HG02840 (cell line): ENCODE data around the gene EFCAB6.

Experiments
- ATAC-seq: cut with Tn5 transposase; IDR thresholded peaks from one replicate; pipeline ENCODE4 v1.9.1; 2021; ENCODE audit warnings: mild to moderate bottlenecking, moderate library complexity, moderate number of reproducible peaks; ENCODE audit not compliant: unreplicated experiment, low FRiP score

EFCAB6 gene, protein sequence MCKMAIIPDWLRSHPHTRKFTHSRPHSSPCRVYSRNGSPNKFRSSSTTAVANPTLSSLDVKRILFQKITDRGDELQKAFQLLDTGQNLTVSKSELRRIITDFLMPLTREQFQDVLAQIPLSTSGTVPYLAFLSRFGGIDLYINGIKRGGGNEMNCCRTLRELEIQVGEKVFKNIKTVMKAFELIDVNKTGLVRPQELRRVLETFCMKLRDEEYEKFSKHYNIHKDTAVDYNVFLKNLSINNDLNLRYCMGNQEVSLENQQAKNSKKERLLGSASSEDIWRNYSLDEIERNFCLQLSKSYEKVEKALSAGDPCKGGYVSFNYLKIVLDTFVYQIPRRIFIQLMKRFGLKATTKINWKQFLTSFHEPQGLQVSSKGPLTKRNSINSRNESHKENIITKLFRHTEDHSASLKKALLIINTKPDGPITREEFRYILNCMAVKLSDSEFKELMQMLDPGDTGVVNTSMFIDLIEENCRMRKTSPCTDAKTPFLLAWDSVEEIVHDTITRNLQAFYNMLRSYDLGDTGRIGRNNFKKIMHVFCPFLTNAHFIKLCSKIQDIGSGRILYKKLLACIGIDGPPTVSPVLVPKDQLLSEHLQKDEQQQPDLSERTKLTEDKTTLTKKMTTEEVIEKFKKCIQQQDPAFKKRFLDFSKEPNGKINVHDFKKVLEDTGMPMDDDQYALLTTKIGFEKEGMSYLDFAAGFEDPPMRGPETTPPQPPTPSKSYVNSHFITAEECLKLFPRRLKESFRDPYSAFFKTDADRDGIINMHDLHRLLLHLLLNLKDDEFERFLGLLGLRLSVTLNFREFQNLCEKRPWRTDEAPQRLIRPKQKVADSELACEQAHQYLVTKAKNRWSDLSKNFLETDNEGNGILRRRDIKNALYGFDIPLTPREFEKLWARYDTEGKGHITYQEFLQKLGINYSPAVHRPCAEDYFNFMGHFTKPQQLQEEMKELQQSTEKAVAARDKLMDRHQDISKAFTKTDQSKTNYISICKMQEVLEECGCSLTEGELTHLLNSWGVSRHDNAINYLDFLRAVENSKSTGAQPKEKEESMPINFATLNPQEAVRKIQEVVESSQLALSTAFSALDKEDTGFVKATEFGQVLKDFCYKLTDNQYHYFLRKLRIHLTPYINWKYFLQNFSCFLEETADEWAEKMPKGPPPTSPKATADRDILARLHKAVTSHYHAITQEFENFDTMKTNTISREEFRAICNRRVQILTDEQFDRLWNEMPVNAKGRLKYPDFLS (N-terminal part only)

DNA sequence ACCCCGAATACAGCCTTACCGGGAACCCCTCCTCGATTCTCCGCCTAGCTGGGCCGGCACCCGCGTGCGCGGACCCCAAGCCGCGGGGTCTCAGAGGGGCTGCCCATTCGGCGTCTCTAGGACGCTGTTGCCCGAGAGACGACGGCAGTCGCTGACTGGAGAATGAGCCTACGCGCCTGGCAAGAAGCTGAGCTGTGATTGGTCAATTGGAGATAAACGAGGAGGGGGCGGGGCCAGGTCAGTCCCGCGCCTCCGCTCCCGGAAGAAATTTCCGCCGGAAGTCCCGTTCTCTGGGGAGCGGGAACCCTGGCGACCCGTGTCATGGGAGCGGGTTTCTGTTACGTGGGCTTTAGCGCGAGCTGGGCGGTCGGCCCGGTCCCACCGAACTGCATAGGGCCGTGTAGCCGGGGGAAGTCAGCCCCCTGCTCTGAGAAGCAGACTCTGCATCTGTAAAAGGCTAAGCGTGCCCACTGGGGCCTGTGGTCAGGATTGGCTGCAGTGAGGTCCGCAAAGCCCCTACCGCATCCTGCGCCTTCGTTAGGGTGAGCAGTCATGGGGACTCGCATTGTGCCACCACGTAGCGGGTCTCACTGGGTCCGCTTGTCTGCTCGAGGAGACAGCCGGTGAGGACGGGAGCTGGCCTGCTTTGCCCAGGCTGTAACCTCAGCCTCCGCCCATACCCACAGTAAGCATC, at the start of gene EFCAB6:
EFCAB6 (minus strand) TSS at position 157 of the 694 bp plus-strand sequence. CDS start 29,987 bp downstream, outside the sequence.
- ATAC-seq, result peak; percentile 75

DNA sequence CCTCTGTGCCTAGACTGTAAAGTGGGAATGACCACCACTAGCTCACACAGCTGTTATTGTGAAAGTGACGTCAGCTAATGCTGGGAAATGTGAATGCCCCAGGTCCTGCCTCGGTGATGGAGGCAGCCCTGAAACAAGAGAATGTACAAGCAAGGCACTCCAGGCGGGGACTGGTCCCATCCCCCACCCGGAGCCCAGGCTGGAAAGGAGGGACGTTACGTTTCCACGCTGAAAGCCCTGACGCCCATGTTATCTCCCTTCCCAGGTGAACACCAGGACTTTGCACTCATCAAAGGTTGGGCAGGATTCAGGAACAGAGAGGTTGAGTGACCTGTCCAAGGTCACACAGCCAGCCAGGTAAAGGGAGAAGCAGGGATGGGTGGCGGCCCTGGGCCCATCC, 49.4 kb upstream of the EFCAB6 start:
- no peak for ATAC-seq

DNA sequence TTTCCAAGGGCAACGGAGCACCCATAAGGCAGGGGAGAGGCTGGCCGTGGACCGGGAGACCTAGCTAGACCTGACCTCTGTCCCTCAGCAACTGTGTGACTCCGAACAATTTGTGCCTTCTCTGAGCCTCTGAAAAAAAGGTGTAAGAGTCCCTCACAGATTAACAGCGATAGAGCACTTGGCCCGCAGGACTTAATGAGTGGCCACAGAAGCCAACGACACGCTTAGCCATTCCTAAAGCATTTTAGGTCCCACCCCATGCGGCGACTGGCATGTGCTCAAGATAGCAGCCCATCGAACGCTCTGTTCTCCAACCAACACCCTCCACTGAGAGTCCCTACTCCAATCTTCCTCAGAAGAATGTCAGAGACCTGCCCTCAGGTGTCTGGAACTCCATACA, 48.7 kb upstream of the EFCAB6 start:
- no peak for ATAC-seq

DNA sequence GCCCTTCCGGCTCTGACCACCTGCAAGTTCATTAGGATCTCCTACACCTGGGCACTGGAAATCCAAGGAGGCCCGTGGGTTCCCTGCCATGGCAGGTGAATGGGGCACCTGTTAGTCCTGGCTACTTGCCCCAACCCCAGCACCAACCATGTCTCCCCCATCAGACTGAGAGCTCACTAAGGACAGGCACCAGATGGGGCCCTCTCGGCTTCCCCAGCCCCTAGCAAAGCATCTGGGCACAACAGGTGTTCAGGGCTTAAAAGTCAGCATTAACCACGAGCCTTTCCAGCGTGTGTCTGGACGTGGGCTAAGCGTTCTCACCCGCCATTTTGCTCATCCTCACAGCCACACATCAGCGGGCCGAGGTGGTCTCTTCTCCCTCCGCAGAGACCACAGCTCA, 48.0 kb upstream of the EFCAB6 start:
- ATAC-seq, result no peak

DNA sequence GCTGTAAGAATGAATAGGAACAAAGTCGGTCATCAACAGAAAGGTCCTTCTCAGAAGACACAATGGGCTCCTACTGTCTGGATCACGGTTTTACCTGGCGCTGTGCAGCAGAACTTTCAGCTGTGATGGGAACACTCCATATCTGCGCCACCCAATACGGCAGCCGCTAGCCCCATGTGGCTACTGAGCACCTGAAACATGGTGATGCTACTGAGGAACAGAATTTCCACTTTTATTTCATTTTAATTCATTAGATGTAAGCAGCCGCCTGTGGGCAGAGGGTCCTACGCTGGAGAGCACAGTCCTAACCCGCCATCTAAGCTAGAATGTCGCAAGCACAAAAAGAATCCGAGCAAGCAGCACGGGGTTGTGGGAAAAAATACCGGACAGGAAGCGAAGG, 47.5 kb upstream of the EFCAB6 start:
- no peak for ATAC-seq

DNA sequence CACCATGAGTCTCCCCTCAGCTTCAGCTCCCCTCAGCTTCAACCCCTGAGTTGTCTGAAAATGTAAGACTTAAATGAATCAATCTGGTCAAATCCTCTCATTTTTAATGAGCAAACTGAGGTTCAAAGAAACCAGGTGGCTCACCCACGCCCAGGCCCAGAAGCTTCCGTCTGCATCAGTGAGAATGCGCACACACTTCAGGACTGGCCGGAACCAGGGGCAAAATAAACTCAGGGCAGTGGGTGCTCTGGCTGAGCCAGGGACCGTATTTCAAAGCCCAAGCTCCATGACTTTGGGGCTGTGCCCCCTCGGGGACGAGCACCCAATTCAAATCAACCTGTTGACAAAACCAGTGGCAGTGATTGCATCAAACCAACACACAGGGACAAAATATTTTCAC, 47.1 kb upstream of the EFCAB6 start:
- no peak for ATAC-seq

DNA sequence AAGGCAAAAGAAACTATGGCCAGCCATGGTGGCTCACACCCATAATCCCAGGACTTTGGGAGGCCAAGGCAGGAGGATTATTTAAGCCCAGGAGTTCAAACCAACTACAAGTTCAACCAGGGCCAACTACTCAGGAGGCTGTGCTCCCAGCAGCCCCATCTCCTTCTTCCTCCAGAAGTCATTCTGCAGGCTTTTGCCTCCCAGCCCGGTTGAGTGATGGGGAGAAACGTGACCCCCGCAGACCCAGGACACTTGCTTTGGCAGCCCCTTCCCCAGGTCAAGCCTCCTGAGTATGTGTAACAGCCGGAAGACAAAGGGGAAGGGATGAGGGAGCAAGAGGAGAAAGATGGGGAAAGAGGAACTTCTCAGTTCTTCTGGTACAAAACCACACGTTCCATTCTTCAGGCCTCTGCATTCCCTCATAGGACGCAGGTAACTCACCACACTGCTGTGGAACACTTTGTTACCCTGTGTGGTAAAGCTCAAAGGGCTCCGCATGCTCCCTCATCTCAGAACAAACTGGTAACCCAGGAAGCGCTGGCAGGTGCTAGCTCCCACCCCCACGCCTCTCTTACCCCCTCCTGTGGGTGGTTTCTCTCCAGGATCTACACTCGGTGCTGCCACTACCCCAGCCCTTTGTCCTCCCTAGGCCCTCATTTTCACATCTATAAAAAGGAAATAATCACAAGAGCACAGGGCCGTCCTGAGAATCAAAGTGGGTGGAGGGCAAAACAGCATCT, 46.2 kb upstream of the EFCAB6 start:
- no peak for ATAC-seq

DNA sequence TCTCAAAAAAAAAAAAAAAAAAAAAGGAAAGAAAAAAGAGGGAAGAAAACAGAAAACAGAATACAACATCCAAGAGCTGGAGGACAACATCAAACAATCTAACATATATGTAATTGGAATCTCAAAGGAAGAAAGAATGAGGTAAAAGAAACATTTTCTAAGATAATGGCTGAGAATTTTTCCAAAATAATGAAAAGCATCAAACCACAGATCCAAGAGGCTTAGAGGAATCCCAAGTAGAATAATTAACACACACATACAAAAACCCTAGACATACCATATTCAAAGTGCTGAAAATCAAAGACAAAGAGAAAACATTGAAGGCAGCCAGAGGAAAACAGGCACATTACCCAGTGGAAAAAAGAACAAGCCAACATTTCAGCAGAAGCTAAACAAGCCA, 45.3 kb upstream of the EFCAB6 start:
- no peak for ATAC-seq

DNA sequence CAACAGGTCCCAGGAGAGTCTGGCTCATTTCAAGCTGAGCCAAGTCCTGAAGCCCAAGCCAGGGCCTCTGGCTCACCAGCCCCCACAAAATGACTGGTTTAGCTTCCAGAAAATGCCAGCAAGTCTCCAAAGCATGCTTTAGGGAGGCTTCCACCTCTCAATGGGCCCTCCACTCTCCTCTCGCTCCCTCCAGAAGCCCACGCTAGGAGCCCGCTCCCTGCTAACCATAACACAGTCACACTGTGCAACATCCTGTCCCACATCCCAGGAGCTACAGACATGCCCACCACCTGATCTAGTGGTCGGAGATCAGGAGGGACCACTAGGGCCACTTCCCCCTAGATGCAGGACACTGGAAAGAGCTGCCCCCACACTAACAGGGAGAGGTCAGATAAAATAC, 43.3 kb upstream of the EFCAB6 start:
- no peak for ATAC-seq

DNA sequence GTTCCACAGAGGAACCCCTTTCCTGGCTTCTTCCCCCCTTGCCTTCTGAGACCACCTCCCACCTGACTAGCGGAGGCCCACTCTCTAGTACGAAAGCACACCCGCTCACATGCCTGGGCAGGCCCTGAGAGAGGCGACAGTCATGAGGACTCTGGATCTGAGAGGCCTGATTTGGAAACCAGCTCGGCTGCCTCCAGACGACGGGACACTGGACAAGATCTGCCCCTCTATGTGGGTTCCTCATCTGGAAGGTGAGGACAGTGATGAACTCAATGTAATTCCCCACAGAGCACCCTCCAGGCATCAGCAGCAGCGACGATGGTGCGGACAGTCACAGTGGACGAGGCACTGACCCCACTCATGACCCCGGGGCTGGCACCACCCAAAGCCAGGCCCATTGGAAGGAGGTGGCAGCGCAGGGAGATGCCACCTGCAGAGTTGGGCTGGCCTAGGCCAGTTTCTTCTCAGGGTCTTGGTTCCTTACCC, 42.7 kb upstream of the EFCAB6 start:
- no peak for ATAC-seq

DNA sequence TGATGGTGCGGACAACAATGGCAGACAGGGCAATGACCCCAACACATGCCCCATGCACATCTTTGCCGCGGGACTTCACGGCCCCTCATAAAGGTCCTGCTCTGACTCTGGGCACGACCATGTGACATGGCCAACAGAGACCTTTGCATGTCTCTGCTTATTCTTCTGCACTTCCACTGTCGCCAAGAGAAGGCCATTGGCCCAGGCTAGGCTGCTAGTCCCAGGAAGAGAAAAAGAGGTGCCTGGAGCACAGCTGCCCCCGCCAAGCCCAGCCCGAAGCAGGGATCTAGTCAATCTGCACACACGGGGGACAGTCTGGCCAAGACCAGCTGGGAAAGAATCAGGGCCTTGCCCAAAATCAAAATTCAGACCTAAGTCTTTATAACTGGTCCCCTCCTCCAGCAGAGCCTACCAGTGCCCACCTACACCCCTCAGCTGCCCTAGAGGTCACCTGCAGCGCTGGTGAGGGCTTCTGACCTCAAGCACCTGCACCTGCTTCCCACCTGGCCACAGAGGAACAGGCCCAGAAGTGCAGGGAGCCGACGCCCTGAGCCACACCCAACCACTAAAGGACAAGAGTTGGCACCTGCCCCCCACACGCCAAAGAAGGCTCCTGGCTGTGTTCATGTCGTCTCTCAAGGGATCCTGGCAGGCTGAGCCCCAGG, 42.1 kb upstream of the EFCAB6 start:
- ATAC-seq, result no peak

DNA sequence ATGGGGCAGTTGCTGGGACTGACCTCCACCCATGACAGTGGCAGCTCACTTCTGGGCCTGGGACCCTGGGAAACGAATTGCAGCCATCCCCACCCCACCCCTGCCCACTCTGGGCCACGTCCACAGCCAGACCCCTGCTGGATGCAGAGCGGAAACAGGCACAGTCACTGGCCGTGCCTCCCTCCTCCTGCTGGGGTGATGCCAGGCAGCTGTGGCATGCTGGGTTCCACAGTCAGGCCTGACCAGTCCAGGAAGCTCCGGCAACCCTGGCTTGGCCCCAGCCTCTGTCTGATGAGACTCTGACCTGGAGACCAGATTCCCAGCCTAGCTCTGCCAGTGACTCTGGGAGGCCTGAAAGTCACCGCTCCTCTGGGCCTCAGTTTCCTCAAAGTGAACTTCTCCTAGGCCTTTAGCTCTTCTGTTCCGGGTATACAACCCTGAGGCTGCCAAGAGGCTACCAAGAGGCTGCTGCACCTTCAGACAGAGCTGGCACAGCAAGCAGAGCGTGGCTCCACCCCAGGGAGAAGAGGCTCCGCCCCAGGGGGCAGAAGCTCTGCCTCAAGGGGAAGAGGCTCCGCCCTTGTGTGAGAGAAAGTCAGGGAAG, 41.3 kb upstream of the EFCAB6 start:
- no peak for ATAC-seq

DNA sequence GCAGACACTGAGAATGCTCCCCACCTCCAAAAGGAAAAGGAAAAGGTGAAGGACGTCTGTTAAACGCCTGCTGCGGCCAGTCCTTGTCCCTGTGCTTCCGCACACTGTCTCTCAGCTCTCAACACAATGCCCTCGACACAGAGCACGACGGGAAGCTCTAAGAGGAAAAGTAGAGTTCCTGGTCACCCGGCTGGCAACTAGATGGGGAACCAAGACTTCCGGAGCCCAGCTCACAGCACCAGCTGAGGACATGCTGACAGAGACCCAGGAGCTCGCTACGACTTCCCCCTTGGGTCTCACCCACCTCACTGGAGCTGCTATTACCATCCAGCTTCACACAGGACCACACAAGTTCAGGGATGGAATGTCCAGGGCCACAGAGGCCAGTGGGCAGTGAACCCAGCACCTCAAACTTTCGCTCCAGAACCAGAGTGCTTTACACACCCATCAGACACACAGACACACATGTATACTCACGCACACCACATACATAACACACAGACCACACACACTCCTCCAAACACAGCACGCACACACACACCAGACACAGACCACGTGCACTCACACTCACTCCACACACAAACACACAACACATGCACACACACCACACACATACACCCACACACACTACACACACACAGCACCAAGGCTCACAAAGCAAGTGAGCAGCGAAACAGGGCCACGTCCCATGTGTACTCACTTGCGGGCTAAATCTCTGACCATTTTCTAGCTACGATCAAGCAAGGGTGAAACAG, 40.6 kb upstream of the EFCAB6 start:
- ATAC-seq, result no peak

DNA sequence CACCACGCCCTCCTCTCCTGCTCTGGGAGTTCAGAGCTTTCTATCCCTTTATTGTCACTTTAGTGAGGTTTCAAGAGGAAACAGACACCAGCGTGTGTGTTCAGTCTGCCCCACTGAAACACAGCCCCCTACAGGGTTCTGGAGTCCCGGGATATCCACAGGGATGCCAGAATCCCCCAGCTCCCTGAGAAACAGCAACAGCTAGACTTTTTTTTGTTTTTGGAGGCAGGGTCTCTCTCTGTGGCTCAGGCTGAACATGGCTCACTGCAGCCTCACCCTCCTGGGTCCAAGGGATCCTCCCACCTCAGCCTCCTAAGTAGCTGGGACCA, 39.8 kb upstream of the EFCAB6 start:
- no peak for ATAC-seq

DNA sequence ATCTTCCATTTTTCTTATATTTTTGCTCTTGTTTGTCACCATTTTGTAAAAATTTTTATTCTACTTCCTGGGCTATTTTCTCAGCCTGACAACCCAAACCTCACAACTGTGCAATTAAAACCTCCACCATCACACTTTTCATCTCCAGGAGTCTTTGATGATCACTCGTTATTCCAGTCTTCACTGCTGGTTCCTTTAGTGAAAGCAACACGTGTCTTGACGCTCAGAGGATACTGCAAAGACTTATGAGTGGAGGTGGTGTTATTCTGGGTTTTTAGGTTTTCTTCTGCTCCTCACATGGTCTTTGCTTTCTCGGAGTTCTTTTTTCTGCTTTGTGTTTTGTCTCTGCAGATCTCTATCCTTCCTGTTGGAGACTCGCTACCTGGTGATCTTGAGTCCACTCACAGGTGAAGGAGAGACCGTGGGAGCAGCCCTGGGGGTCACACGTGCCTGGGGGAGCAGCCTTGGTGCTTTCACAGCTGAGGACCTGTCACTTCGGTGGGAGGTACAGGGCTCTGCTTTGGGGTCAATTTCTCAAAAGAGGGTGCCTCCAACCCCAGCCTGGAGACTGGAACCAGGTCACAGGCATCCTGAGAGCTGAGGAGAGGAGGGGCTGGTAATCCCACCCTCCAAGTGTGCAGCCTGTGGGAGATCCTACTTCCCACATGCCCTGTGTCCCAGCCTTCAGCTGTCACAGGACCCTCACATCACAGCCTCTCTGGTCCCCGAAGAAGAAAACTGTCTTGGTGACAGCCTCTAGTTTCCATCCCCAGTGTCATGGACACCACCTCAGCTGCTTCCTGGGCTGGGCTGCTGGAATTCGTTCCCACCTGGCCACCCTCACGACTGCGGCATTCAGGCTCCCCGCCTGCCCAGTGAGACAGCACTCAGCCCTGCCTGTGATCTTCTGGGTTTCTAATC, 39.2 kb upstream of the EFCAB6 start:
- no peak for ATAC-seq

DNA sequence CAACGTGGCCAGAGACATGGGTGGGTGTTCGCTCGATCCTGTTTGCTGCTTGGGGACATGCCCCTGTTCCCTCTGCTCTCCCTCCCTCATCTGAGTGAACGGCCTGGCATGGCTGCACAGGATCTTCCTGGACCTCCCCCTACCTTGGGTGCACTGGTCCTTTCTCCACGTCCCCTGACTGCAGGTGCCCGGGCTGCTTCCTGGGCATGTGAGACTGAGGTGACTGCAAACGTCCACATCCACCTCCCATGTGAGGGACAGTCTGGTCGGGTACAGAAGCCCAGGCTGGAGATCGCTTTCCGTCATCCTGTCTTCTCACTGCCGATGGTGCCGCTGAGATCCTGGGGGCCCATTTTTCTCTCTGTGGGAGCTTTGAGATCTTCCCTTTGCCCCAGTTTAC, 38.4 kb upstream of the EFCAB6 start:
- no peak for ATAC-seq

DNA sequence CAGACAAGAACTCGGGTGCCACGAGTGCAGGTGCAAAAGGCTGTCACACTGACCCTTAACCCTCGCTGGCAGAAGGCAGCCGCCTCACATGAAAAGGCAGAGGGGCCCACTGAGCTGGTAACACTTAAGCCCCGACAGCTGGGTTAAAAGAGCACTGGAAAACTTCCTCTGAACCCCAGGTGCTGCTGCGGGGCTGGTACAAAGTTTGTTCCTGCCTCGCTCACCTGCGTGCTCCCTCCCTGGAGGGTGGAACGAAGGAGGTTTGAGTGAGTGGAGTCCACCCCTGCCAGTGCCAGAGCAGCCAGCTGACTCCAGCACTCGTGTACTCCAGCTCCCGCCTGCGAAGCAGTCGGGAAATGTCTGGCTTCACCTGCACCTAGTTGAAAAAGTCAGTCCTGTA, 37.6 kb upstream of the EFCAB6 start:
- ATAC-seq, result no peak
